ENCODE measurements around the gene CANT1. TPM values are rescaled to one million over a fixed set of nuclear protein-coding genes. Genes with fewer than 3 reads are reported as not detected.
A peak's percentile ranks its signal among the peaks of the same experiment; 100 is the strongest.

Gene CANT1
- total RNA-seq, 1 experiment from 2014 or later = 97.1 TPM

- intact Hi-C loops (cut with micrococcal nuclease) = no loop called here
- no peak overlapping the region for H3K9ac ChIP-seq (ENCODE audit: low read length)
- DNase-seq (ENCODE audit: low read depth, low spot score) (no peak), ATAC-seq (peak; percentile 1; the same call in 1 of the 2 replicates)
- RAD21 ChIA-PET (ENCODE audit: low non-redundant PET in 1 of 2, low total read pairs in 2 of 2, uncharacterized antibody in 2 of 2, unreplicated experiment in 2 of 2) = interaction anchor here (0.8 to 1.2 kb wide), 4 partner anchors 25 to 343 kb away, joined by 3 to 4 read pairs (median 3); no protein-coding TSS in a partner anchor
- no peak overlapping the region for H2AFZ ChIP-seq (ENCODE audit: low read depth, low read length, poor library complexity, severe bottlenecking)
- no peak overlapping the region for H3K4me3 ChIP-seq (replicated peaks in 1 of 2; ENCODE audit: low read depth in 1 of 2, low read length in 2 of 2)
- no peaks in the 10 kb centered on the region for H3K9me2 ChIP-seq (ENCODE audit: insufficient read depth)
- H3K9me3 ChIP-seq (ENCODE audit: control insufficient read depth in 1 of 2, insufficient read depth in 1 of 2, low read depth in 1 of 2, low read length in 2 of 2) = no peaks in the 10 kb centered on the region
- no peaks in the 10 kb centered on the region for H3K36me3 ChIP-seq (ENCODE audit: control insufficient read depth in 1 of 2, insufficient read depth in 2 of 2, low read length in 2 of 2)
- no peak overlapping the region for H3K27ac ChIP-seq (ENCODE audit: low read depth, low read length)
- H3K4me1 ChIP-seq (ENCODE audit: control insufficient read depth in 1 of 2, insufficient read depth in 2 of 2, low read length in 2 of 2) = peaks cover 0 to 13% of the 10 kb centered on the region in 2 experiments; a peak in 3 of 4 replicates
- no peaks in the 10 kb centered on the region for H3K79me2 ChIP-seq (ENCODE audit: insufficient read depth, low read length)
- no peak for TF ChIP-seq ZNF274 (IDR thresholded peaks at IDR 0.05; ENCODE audit: low read depth, low read length)
- no peak for TF ChIP-seq CBX3 (IDR thresholded peaks at IDR 0.05; ENCODE audit: low read depth)
- no peak for TF ChIP-seq MAX (IDR thresholded peaks at IDR 0.05)
- TF ChIP-seq SIN3A (IDR thresholded peaks at IDR 0.05; ENCODE audit: low read depth) = no peak
- no peak for TF ChIP-seq ZBTB33 (IDR thresholded peaks at IDR 0.05; ENCODE audit: extremely low read depth, insufficient replicate concordance, low read length)
- TF ChIP-seq EGR1 (IDR thresholded peaks at IDR 0.05; ENCODE audit: low read depth) = no peak
- no peak for TF ChIP-seq TCF7L2 (IDR thresholded peaks at IDR 0.05; ENCODE audit: borderline replicate concordance, extremely low read depth, insufficient read depth, insufficient read length)
- BruUV-seq (replicated peaks) = no TSS peak
- H3K4me2 ChIP-seq (ENCODE audit: low read length) = no peak overlapping the region
- H4K20me1 ChIP-seq (ENCODE audit: insufficient read depth) = no peaks in the 10 kb centered on the region
- POLR2A ChIA-PET = interaction anchor here (1.0 to 1.6 kb wide), 2 partner anchors 8 to 18 kb away, joined by 3 read pairs; no protein-coding TSS in a partner anchor
- H3K27me3 ChIP-seq (ENCODE audit: insufficient read depth, low read length) = no peaks in the 10 kb centered on the region
- CTCF ChIA-PET = interaction anchor here (0.6 to 3.2 kb wide), 26 partner anchors 9 to 664 kb away, joined by 3 to 44 read pairs (median 6); partner anchors contain the start of gene ENGASE
Measured at GRCh38 chr17:79045001-79045729, 35.6 kb upstream of the CANT1 start.

Data from HCT116 (cell line).